HCEC 1CT (cell line): Measurements from ENCODE around the gene ICE1.
"Not testable (repeated sequence)": the region's sequence is repeated elsewhere in the genome, so short reads cannot be mapped to it uniquely, and the experiment has no call there.

Experiments
- DNase-seq: peaks from one replicate; pipeline ENCODE4 v3.0.0-alpha.2; 2017

The ICE1 gene

GRCh38 chr5:5421961-5422818 lies at the start of gene ICE1:
TSS of gene ICE1 (plus strand) at chr5:5422677. CDS start at chr5:5422916, 239 bp downstream.
- peak; percentile 97 for DNase-seq

GRCh38 chr5:5372930-5373329 lies 49.5 kb upstream of the ICE1 start:
- no peak for DNase-seq

DNA sequence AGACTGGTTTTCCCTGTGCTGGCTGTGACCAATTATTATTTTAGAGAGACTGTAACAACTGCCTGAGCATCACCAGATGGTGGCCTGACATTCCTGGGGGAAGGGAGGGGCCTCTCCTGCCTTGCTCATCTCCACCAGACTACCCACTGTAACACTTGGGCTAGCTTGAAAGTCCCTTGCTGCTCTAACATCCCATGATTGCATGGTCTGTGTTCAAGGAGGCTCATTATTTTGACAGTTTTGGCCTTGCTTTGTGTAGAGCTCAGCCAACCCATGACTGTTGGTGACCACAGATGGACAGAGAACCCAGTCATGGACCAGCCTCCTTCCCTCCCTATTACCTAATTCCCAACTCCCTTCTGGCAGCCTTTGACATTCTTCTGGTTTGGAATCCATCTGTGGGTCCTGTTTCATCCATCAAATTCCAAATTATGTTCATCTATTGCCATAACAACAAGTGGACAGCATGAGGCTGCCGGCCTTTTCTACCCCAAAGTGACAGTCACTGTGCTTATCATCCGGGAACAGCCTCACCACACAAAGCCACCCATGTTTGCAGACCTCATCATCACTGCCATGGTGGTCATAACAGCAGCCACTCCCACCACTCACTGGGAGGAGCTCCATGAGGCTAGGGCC lies 49.0 kb upstream of the ICE1 start:
- DNase-seq = no peak

- DNase-seq = no peak
These were observed 48.3 kb upstream of the ICE1 start for GRCh38 chr5:5374009-5374715.

- DNase-seq = no peak
These were observed 44.7 kb upstream of the ICE1 start for GRCh38 chr5:5377780-5378179.

- DNase-seq = no peak
These were observed 43.9 kb upstream of the ICE1 start for GRCh38 chr5:5378531-5378930.

DNA sequence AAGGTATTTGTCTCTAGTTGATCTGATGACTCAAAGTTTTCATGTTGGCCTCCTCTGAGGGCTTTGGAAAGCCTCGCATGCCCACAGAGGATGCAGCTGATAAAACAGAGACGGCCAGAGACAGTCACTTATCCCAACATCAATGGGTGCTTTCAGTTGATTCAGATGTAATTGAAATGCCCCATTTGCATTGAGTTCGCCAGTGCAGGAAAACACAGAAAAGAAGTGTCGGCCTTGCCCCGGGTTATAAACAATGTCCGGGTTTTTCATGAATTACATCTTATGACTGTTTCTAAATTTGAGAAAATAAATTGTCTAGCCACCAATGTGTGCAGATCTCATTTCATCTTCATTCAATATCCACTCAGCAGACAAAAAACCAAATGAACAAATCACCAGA lies 42.2 kb upstream of the ICE1 start:
- no peak for DNase-seq

DNA sequence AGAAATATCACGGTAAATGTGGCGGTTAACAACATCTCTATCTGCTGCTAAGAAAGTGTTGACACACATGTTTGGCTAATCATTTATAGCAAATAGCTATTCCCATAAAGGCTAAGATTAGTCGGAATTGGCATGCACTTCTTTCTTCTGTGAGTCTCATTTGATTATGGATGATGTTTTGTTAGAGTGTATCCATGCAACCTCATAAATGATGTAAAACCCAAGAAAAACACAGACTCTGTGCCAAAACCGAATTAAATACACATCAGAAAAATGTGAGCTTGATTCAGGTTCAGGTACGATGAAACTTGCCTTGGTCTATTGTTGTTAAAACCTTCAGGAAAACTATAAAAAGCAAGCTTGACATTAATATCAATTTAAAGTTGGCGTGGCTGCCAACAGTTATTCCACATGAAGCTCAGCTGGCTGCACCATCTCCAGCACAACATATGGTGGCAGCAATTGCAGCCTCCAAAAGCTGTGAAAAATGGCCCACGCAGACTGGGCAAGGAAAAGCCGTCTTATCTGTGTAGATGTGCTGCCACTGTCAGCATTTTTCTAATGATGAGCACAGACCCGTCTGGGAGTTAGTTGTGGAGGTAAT lies 41.1 kb upstream of the ICE1 start:
- DNase-seq = no peak

DNA sequence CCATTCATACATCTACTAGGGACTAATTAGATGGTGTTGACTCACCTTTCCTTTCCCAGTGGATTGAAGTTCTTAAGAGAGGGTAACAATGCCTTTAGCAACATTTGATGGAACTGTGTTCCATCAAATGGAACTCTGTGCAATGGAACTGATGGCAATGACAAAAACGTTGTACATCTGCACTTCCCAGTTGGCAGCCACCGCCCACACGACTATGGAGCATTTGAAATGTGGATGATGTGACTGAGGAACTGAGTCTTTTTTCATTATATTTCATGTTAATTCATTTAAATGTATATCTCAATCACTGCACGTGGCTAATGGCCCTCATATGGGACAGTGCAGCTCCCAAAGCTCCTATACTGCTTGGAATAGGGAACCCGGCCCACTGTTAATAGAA lies 39.0 kb upstream of the ICE1 start:
- DNase-seq = no peak

DNA sequence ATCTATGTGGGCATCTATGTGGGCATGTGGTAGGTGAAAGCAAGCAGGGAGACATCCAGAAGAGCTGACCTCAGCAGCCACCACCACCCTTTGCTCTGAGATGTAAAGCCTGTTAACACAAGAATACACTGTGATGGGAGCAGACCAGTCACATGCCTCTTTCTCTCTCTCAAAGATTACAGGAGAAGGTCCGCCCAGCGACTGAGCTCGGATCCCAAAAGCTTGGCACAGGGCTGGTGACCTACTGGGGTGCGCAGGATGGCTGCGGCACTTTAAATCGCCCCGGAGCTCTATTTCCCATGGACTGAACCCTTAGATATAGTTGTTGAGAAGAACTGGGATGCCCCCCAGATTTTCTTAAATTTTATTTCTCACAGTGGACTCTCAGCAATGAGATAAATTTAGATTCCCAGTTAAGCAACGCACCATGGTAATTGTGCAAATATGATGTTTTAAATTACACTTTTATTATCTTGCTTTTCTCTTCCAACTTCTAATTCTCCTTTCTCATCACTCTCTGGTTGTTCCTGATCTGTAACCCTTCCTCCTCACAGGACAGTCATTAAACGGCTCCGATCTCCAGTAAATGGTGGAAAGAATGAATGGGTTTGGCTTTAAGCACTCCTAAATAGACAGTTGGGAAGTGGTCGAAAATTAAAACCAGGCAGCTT lies 37.7 kb upstream of the ICE1 start:
- DNase-seq = no peak

- DNase-seq = no peak
These were observed 37.2 kb upstream of the ICE1 start for GRCh38 chr5:5385331-5385662.

DNA sequence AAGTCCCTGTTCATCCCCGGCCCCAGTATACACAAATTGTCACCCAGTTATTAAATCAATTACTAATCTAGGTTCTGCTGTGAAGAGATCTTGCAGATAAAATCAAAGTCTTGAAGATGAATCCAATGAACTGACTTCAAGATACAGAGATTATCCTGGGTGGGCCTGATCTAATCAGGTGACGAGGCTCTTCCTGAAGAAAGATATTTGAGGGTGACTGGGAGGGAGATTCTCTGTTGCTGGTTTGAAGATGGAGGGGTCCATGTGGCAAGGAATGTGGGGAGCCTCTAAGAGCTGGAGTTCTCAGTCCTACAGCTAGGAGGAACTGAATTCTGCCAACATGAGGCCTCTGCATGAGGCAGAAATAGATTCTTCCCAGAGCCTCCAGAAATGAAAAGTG lies 36.1 kb upstream of the ICE1 start:
- no peak for DNase-seq

- no peak for DNase-seq
These were observed 35.3 kb upstream of the ICE1 start for GRCh38 chr5:5387192-5387591.

DNA sequence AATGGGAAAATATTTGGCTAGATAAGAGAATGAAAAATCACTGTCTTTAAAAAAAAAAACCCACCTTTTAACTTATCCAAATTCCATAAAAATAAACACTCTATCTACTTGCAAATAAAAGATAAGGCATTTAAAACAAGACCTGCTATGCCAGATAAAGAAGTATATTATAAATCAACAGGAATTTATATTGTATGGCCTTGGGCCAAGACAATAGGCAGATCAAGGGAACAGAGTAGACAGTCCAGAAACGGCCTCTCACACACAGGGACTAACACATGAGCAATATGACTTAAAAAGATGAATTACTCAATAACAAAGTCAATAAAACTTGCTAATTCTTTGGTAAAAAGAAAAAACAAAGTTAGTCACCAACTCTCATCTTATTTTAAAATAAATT lies 34.7 kb upstream of the ICE1 start:
- no peak for DNase-seq

DNA sequence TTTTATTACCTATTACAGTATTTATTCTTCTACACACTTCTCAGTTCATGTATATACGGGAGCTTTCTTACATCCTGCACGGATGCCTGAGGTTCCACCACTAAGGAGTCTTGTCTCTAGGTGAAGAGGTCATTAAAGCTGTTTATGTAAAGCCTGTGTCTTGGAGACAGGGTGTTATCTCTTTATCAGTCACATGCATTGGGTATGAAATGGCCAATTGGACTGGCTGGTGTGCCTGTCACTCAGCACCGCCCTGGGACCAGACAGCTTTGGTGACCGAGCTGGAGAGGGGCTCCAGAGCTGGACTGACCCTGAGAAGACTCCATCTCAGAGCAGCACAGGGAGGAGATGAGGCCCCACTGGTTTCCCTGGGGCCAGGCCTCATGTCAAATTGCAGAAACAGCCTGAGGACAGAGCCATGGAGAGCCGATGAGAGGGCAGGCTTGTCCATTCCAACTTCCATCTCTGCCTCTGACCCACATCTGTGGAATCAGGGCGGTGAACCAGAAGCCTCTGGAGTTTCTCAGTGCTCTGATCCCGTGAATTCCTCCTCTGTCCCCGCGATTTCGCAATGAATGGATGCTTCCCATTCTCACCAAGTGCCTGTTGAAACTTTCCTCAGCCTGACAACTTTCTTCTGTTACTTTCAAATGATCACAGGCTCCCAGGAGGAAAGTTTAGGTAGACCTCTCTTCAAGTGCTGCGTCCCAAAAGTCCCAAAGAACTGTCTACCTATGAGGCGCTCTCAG lies 32.2 kb upstream of the ICE1 start:
- not testable (repeated sequence) for DNase-seq

DNA sequence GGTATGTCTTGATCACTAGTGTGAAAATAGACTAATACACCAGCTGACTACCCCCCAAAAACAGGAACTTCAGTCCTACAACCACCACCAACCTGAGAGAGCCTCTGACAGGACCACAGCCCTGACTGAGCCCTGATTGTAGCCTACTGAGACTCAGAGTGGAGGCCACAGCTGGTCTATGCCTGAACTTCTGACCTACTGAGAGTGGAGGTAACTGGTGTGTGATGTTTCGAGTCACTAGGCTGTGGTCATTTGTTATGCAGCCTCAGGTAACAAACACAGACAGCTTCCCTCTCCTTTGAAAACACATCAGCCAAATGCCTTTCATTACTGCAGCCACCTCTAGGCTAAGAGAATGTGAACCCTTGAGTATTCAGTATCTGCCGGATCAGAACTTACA lies 30.0 kb upstream of the ICE1 start:
- not testable (repeated sequence) for DNase-seq

DNA sequence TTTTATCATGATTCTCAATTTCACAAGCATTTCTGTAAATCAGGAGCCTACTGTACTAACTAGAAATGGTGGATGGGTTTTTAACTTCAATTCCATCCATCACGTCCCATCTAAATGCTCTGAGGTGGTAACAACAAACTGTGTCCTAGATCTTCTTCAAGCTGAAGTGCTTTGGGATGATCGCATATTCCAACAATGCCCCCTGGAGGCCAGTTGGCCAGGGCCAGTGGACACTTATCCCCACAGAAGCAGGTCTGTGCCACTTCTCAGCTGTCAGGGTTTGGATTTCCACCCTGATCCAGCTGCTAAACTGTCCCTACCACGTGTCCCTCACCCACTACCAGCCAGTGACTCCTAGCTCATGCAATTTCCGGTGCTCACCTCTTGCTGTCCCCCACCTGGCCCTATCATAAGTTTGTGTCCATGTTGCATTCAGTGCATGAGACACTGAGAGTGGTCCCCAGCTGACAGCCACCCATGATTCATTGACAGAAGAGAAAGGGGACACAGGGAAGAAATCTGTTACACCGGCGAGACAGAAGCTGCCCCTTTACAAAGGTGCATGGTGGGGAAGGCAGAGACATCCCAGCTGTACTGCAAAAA lies 28.0 kb upstream of the ICE1 start:
- not testable (repeated sequence) for DNase-seq

- not testable (repeated sequence) for DNase-seq
These were observed 27.4 kb upstream of the ICE1 start for GRCh38 chr5:5395093-5395492.

DNA sequence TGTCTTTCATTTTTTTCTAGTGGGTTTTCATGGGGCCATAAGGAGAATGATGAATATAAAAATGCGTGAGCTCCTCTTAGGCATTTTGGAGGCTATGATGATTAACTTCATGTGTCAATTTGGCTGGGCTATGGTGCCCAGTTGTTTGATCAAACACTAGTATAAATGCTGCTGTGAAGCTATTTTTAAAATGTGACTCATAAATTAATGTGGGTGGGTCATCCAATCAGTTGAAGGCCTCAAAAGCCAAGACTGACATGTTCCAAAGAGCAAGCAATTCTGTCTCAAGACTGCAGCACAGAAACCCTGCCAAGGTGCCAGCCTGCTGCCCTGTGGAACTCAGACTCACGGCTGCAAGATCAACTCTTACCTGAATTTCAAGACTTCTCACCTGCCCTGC lies 24.4 kb upstream of the ICE1 start:
- DNase-seq = no peak

- no peak for DNase-seq
These were observed 21.4 kb upstream of the ICE1 start for GRCh38 chr5:5401095-5401494.

- no peak for DNase-seq
These were observed 18.7 kb upstream of the ICE1 start for GRCh38 chr5:5403741-5404140.

DNA sequence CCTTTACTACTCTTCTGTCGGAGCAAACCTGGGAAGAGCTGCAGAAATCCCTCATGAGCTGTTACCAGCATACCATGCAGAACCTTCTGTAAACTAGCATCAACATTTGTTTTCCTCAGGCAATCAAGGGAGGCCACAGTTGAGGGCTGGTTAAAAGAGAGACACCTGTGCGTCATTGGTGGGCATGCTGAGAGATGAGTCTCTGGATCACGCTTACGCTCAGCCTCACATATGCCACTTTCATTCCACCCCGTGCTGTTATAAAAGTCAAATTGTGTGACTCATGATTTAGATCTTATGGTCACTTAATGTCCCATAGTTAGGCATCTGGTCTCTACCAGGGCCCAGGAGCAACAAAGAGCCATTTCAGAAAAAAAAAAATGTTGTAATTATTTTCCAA lies 18.1 kb upstream of the ICE1 start:
- DNase-seq = no peak
